Umbilical cord (tissue), 2 donors: ENCODE measurements around the gene STOX2. TPM values are rescaled to one million over a fixed set of nuclear protein-coding genes. Genes with fewer than 3 reads are reported as not detected.

Source experiments
- DNase-seq: peaks from one replicate; pipeline ENCODE4 v3.0.0-alpha.2; 2015; ENCODE audit warnings: low spot score
- total RNA-seq: library from RNA; depleted of rRNA; stranded (reverse); fragments of >200 nt; gene quantifications from one replicate; pipeline ENCODE4 v1.2.3, GENCODE V29; 2014; ENCODE audit warnings: low replicate concordance; ENCODE audit not compliant: insufficient read depth

Gene STOX2
- total RNA-seq, 1 donor from 2014 or later = 17.6 TPM

- DNase-seq = no peak
These were observed 16.5 kb upstream of the STOX2 start for GRCh38 chr4:183888564-183888963.

DNA sequence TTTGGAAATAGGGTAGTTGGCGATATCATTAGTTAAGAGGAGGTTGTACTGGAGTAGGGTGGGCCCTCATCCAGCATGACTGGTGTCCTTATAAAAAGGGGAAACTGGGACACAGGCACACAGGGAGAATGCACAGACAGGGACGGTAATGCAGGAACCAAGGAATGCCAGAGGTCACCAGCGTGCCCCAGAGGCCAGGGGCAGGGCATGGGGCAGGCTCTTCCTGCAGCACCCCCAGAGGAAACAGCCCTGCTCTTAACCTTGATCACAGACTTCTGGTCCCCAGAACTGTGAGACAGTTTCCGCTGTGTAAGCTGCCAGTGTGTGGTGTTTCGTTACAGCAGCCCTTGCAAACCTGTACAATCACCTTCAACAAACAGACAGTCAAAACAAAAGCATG lies 15.9 kb upstream of the STOX2 start:
- no peak for DNase-seq

- DNase-seq = no peak
These were observed 7.9 kb upstream of the STOX2 start for GRCh38 chr4:183897193-183897592.

GRCh38 chr4:183898456-183898855 lies 6.7 kb upstream of the STOX2 start:
- DNase-seq = no peak

GRCh38 chr4:183903021-183903760 lies 1.9 kb upstream of the STOX2 start:
- DNase-seq = no peak

GRCh38 chr4:183905593-183906488 lies 734 bp downstream of the STOX2 start:
- DNase-seq = peak; percentile 52

- peak; percentile 10 for DNase-seq
These were observed 1.3 kb downstream of the STOX2 start for GRCh38 chr4:183906489-183906738.

DNA sequence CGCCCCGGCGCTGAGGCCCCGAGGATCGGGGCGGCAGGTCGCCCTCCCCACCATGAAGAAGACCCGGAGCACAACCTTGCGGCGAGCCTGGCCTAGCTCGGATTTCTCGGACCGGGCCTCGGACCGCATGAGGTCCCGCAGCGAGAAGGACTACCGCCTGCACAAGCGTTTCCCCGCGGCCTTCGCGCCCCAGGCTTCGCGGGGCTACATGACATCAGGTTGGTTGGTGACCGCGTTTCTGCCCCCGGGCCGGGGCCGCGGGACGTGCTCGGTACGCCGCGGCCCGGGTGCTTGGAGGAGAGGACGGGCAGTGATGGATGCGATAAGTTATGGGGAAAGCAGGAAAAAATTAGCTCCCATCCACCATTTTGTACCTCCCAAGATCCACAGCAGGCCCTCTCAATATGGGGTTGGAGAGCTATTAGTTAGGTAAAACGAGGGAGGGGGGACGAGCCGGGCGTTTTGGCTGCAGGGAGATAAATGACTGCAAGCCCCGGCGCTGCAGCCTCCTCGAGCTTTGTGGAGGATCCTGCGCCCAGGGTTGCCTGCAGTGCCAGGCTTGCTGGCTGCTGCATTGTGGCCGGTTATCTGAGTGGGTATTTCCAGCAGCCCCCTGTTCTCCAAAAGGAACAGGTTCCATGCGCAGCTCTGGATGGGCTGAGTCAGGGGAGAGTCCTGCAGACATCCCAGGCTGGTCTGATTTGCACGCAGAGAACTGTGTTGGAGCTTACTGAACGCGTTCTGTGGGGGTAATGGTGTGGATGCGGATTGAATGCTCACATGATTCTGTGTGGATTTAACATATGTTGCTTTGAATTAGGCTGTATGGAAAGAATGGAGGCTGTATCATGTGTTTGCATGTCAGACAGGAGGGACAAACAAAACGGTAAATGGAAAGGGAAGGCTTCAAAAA lies 1.9 kb downstream of the STOX2 start:
- peak; percentile 56 for DNase-seq

GRCh38 chr4:183907871-183908683 lies 3.0 kb downstream of the STOX2 start:
- peak; percentile 50 for DNase-seq

DNA sequence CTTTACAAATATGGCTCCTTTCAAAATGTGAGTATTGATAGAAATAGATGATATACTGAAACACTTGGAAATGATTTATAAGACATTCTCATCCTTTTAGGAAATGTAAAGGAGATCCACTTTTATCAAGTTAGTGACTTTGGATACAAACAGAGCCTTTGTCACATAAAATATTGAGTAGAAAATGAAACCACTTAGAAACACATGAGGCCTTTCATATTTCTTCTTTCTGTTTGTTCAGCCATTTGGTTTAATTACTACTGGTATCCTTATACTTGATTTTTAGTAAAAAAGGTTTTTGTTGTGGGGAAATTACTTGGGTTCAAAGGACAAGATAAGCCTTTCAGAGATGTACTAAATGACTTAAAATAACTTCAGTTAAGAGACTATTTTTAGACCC lies 4.1 kb downstream of the STOX2 start:
- DNase-seq = no peak

DNA sequence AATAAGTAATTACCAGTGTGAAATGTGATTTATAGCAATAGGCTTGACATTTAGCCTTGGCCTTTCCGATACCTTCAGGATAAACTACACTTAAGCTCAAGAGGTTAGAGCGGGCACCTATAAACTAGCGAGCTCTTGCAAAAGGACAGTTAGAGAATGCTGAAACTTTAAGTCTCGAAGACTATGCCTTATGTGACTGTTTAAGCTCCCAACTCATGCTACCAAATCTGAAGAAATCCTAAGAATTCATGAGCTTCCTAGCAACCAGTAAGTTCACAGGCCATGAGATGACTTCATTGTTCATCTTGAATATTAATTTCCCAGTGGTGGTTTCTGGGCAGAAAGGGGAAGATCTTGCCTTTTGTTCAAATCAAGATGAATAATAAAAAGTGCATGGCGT lies 4.7 kb downstream of the STOX2 start:
- DNase-seq = peak; percentile 55

DNA sequence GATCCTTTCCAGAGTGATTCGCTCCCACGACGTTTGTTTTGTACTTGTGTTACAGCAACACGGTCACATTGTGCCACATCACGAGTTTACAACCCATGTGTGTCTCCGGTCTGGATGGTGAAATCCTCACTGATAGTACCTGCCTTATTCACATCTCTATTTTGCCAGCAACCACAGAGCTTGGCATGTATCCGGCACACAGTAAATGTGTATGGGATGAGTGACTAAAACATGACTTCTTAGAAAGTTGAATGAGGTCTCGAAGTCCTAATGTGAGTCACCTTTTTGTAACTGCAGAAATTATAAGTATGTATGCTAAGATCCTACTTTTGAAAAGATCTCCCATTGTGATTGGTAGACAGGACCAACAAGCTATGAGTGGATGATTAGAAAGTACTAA lies 7.5 kb downstream of the STOX2 start:
- no peak for DNase-seq

GRCh38 chr4:183915976-183916375 lies 10.9 kb downstream of the STOX2 start:
- DNase-seq = no peak

DNA sequence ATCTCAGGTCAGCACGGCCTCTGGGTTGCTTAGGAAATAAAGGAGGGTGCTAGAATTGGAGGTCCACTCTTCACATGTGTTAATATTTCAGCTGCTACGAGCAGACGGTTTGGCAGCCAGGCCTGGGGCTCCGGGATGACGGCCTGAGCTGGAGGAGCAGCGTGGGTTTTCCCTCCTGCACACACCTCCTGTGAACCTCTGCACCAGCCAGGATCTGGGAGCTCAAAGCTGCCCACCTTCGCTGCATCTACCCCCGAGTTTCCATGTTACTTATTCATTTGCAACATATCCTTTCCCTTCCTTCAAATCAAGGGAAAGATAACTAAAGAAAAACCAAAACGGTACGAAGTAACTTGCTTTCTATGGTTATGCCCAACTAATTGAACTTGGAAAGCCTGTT lies 13.6 kb downstream of the STOX2 start:
- DNase-seq = no peak

DNA sequence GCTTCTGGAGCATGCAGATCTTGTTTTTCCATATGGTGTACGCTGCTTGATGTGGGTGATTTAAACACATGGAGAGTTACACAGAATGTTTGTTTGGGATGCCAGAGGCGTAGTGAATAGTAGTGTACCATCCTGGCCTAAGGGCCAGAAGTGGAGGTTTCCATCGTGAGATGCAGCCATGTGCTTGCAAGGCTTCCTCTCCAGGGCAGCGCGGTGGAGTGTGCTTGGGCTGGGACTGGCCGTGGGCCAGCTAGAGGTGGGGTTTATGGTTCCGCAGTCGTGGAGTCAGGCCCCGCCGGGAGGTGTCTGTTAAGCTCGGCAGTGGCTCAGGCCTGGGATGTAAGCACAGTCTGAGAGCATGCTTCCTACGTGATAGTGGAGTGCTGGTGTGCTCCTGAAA lies 14.0 kb downstream of the STOX2 start:
- peak; percentile 37 for DNase-seq

GRCh38 chr4:183920512-183920911 lies 15.4 kb downstream of the STOX2 start:
- DNase-seq = no peak

- DNase-seq = no peak
These were observed 16.2 kb downstream of the STOX2 start for GRCh38 chr4:183921335-183921734.

- no peak for DNase-seq
These were observed 19.4 kb downstream of the STOX2 start for GRCh38 chr4:183924362-183925044.

GRCh38 chr4:183926950-183927349 lies 21.8 kb downstream of the STOX2 start:
- DNase-seq = no peak

DNA sequence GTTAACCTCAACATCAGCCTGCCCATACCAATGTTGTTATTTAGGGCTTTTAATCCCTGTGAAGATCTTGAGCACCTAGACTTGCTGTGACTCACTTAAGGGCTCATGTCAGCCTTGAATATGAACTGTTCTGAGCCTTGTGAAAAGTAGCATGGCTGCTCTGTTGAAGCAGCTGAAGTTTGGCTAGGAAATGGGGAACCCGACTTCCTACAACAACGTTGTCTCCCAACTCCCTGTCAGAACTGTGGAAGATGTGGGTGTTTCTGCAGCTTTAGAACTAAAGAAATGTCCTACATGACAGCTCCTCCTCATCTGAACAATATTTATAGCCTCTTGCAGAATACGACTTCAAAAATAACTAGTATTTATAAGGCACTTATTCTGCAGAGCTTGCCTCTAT lies 27.5 kb downstream of the STOX2 start:
- DNase-seq = no peak

- no peak for DNase-seq
These were observed 29.7 kb downstream of the STOX2 start for GRCh38 chr4:183934761-183935160.
